Dedifferentiated amniotic fluid mesenchymal stem cell (primary cell): ENCODE data around the gene ANXA2.
"Not testable (repeated sequence)": the region's sequence is repeated elsewhere in the genome, so short reads cannot be mapped to it uniquely, and the experiment has no call there.

Source experiments
- DNase-seq: peaks from one replicate; pipeline ENCODE4 v3.0.0-alpha.2; 2016; ENCODE audit errors: extremely low spot score

ANXA2 gene

DNA sequence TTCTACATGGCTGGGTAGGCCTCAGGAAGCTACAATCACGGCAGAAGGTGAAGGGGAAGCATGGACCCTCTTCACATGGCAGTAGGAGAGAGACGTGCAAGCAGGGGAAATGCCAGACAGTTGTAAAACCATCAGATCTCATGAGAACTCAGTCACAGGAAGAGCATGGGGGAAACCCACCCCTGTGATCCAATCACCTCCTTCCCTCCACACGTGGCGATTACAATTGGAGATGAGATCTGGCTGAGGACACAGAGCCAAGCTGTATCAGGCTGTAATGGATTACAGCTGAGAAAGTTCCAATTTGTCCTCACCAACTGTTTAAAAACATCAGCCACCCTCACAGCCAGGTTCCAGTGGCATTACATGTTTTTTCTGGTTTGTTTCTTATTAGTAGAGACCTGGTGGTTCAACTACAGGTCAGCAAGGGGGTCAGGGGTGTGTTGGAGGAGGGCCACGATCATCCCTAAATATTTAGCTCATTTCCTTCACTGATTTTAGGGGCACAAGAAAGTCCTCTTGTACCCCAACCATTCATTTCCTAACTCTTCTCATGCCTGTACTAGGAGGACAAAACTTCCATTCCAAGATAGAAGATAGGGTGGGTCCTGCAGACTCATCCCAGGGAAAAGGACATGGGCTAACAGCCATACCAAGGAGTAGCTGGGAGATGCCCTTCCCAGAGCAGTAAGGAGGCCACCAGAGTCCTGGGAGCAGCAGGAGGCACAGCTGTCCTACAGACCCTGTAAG lies 54.4 kb downstream of the ANXA2 start:
- DNase-seq, result no peak

DNA sequence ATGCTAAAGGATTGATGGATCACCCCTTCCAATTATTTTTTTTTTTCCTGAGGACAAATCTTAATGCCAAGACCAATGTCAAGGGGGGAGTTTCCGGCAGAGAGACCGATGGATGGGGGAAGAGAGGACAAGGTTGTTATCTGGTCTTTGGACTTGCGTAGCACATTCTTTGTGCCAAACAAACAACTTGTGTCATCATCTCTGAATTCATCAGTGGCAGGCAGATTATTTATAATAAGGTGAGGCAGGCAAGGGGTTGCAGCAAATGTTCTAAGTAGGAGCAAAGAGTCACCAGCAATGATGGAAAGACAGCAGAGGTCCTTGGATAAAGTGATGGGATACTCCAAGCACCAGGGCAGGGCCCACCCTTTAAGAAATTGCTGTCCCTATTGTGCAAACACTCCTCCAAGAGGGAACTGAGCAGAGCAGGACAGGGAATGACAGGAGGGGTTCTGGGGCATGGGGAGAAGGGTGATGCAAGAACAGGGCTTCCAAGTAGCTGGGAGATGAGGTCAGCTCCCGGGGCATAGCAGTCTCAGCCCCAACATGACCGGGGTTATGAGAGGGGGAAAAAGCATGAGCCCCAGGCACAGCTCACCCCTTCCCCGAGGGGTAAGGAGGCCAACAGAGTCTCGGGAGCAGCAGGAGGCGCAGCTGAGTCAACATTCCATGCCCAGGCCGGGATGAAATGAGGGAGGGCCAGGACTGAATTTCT lies 57.4 kb downstream of the ANXA2 start:
- DNase-seq, result no peak

GRCh38 chr15:60339236-60339635 lies 58.5 kb downstream of the ANXA2 start:
- DNase-seq, result no peak

DNA sequence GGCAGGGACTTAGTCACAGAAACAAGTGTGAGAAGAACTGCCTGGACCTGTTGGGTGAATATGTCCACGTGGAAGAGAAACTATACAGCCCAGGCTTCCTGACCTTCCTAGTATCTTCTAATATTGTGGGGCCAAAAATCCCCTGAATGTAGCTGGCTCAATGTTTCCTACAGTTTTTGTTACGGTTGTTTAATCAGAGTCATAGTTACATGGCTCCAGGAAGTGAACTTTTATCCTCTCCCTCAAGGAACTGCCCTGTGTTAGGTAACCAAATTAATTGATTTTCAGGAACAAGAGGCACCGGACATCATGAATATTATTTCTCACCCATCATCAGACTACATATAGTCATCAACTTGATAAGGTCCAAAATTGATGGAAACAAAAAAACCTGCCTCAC lies 59.0 kb downstream of the ANXA2 start:
- no peak for DNase-seq

DNA sequence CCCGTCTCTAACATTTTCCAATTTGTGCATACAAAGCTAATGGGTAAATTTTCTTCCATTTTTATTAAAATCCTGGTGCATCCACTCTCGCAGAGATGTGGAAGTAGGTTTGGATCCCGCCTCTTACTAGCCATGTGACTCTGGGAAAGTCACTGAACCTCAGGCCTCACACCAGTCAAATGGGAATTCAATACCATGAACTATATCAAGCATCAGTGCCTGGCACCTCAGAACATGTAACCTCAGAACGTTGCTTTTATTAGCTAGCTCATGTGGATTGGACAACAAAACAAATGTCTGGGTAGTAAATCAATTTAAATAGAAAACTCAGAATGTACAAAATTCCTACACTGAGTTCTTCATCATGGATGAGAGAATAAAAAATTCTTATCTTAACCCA lies 60.7 kb downstream of the ANXA2 start:
- no peak for DNase-seq

GRCh38 chr15:60335296-60335695 lies 62.5 kb downstream of the ANXA2 start:
- DNase-seq, result not testable (repeated sequence)

GRCh38 chr15:60328852-60329443 lies 68.8 kb downstream of the ANXA2 start:
- DNase-seq, result peak; percentile 54

- peak; percentile 42 for DNase-seq
Measured at GRCh38 chr15:60326824-60327654, 70.7 kb downstream of the ANXA2 start.

- DNase-seq, result no peak
Measured at GRCh38 chr15:60326343-60326742, 71.4 kb downstream of the ANXA2 start.

GRCh38 chr15:60325905-60326304 lies 71.9 kb downstream of the ANXA2 start:
- no peak for DNase-seq

GRCh38 chr15:60324706-60325438 lies 72.9 kb downstream of the ANXA2 start:
- no peak for DNase-seq

GRCh38 chr15:60323322-60323721 lies 74.5 kb downstream of the ANXA2 start:
- no peak for DNase-seq

DNA sequence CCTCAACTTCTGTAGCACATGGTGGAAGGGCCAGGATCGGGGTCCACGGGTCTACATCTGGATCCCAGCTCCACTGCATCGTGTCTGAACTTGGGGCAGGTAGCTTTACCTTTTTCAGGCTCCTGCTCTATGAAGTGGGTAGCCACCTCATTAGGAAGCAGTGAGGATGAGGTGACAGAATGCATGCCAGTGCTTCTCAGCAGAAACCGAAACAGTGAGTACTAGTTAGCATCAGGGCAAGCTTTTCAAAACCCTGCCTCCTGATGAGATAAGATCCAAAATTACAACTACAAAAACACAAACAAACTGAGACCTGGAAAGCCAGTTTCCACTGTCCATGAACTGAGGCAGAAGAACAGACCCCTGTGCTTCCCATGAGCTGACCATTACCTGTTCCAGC lies 77.4 kb downstream of the ANXA2 start:
- no peak for DNase-seq

DNA sequence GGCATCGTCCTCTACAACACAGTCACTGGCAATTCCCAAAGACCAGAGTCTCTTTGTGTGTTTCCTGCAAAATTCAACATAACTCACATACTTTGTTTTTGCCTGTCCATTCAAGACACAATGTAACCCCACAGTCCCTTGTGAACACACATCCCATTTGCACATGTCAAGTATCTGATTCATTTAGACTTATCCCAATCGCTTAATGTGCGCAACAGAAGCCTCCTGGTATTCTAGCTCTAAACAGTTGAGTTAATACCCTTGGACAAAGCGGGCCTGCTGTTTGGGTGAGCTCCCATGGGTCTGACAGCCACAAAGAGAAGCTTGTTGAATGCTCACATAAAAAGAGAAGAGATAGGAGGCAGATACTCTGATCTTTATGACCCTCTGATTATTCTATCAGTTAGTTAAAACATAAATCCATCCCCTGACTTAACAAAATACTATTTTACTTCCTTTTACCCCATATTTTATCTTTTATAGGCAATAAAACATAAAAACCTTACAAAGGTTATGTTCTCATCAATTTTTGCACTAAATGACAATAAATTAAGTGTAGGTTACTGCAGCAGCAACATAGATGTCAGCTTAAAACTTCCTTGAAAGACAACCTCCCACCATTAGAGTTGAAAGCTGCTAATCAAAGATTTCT lies 79.4 kb downstream of the ANXA2 start:
- DNase-seq, result no peak

DNA sequence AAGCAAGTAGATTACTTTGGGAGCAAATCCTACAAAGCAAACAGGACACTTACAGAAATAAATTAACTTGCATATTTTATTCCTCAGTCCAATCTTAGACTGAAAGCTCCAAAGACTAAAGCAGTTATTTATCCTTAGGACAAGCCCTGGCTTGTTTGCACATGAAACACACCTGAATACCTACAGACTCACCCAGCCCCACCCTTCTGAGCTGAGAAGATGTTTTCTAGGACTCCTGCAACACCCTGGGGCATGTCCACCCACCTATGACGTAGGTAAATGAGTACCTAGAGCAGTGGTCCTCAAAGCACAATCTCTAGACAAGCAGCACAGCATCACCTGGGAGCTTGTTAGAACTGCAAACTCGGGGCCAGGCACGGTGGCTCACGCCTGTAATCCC lies 80.8 kb downstream of the ANXA2 start:
- no peak for DNase-seq

GRCh38 chr15:60315878-60316277 lies 81.9 kb downstream of the ANXA2 start:
- no peak for DNase-seq

DNA sequence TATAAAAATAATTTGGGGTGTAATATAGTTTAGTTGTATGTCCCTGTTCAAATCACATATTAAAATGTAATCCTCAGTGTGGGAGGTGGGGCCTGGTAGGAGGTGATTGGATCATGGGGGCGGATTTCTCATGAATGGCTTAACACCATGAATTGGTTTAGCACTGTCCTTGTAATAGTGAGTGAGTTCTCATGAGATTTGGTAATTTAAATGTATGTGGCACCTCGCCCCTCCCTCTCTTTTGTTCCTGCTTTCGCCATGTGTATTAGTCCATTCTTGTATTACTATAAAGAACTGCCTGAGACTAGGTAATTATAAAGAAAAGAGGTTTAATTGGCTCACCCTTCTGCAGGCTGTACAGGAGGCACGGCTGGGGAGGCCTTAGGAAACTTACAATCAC lies 83.9 kb downstream of the ANXA2 start:
- DNase-seq, result no peak

- DNase-seq, result no peak
Measured at GRCh38 chr15:60307034-60307433, 90.8 kb downstream of the ANXA2 start.

GRCh38 chr15:60301024-60301423 lies 96.8 kb downstream of the ANXA2 start:
- no peak for DNase-seq

DNA sequence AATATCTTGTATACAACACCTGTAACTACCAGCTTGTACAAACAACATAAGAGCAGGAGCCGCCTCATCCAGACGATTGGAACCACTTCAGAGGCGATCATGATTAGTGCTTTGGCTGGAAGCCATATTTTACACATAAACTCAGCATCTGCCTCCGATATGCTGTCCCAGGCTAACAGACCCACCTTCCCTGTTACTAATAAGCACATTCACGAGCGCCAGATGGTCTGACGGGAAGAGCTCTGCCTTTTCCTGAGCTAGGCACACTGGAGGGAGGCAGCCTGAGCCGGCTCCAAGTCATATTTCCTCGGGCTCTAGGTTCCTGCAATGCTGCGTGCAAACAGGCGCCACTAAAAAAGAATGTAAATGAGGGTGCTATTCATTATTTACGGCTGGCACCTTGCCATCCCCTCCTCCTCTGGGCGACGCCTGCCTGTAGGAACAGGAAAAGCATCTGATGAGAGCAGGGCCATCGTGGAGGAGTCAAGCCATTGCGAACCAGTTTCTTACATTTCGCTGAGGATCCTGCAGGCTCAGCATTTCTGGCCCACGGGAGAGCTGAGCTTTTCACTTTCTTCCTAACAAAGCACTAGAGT lies 98.2 kb downstream of the ANXA2 start:
- DNase-seq, result no peak
